Measurements from ENCODE around the gene TBC1D14.
"Not testable (repeated sequence)": the region's sequence is repeated elsewhere in the genome, so short reads cannot be mapped to it uniquely, and the experiment has no call there.

TBC1D14 gene

GRCh38 chr4:6890971-6891370 lies 18.7 kb upstream of the TBC1D14 start:
- DNase-seq (ENCODE audit: low read depth): not testable (repeated sequence)

GRCh38 chr4:6891436-6892170 lies 18.0 kb upstream of the TBC1D14 start:
- no peak for DNase-seq (ENCODE audit: low read depth)

- DNase-seq (ENCODE audit: low read depth): no peak
Observed at GRCh38 chr4:6892190-6892908, 17.3 kb upstream of the TBC1D14 start.

- no peak for DNase-seq (ENCODE audit: low read depth)
Observed at GRCh38 chr4:6892909-6893202, 16.8 kb upstream of the TBC1D14 start.

GRCh38 chr4:6893449-6894085 lies 16.1 kb upstream of the TBC1D14 start:
- DNase-seq (ENCODE audit: low read depth): no peak

- DNase-seq (ENCODE audit: low read depth): no peak
Observed at GRCh38 chr4:6894086-6894478, 15.5 kb upstream of the TBC1D14 start.

- DNase-seq (ENCODE audit: low read depth): no peak
Observed at GRCh38 chr4:6894528-6895498, 14.8 kb upstream of the TBC1D14 start.

GRCh38 chr4:6896035-6896434 lies 13.6 kb upstream of the TBC1D14 start:
- DNase-seq (ENCODE audit: low read depth): no peak

- no peak for DNase-seq (ENCODE audit: low read depth)
Observed at GRCh38 chr4:6898763-6899162, 10.9 kb upstream of the TBC1D14 start.

- no peak for DNase-seq (ENCODE audit: low read depth)
Observed at GRCh38 chr4:6900181-6900812, 9.3 kb upstream of the TBC1D14 start.

GRCh38 chr4:6900956-6901355 lies 8.7 kb upstream of the TBC1D14 start:
- no peak for DNase-seq (ENCODE audit: low read depth)

GRCh38 chr4:6901669-6902317 lies 7.8 kb upstream of the TBC1D14 start:
- DNase-seq (ENCODE audit: low read depth): no peak

- no peak for DNase-seq (ENCODE audit: low read depth)
Observed at GRCh38 chr4:6902318-6903042, 7.1 kb upstream of the TBC1D14 start.

GRCh38 chr4:6905516-6906445 lies 3.8 kb upstream of the TBC1D14 start:
- DNase-seq (ENCODE audit: low read depth): no peak

GRCh38 chr4:6906486-6906885 lies 3.1 kb upstream of the TBC1D14 start:
- not testable (repeated sequence) for DNase-seq (ENCODE audit: low read depth)

- no peak for DNase-seq (ENCODE audit: low read depth)
Observed at GRCh38 chr4:6907658-6908191, 1.9 kb upstream of the TBC1D14 start.

- DNase-seq (ENCODE audit: low read depth): no peak
Observed at GRCh38 chr4:6908432-6909112, 1.1 kb upstream of the TBC1D14 start.

GRCh38 chr4:6909970-6910339 lies 329 bp downstream of the TBC1D14 start:
- no peak for DNase-seq (ENCODE audit: low read depth)
